Activated naive CD4-positive, alpha-beta T cell treated with anti-CD3 and anti-CD28 coated beads for 36 hours (primary cell): Measurements from ENCODE around the gene SLC46A2. TPM values are rescaled to one million over a fixed set of nuclear protein-coding genes. Genes with fewer than 3 reads are reported as not detected.

Experiments
- CTCF ChIA-PET: fragments of 350-600 bp; sonication (Branson Sonifier 250); formaldehyde crosslinking; loops from one replicate; lab custom pipeline; 2021; ENCODE audit warnings: antibody characterized with exemption; lab: Charles Lee
- DNase-seq: peaks from one replicate; pipeline ENCODE4 v3.0.0-alpha.2; 2020
- H3K27ac Mint-ChIP-seq: one replicate; pipeline ENCODE4 v1.8.0; 2021; ENCODE audit warnings: mild to moderate bottlenecking, mixed read lengths
- H3K27me3 Mint-ChIP-seq: one replicate; pipeline ENCODE4 v1.8.0; 2021; ENCODE audit warnings: low read depth, mixed read lengths
- H3K36me3 Mint-ChIP-seq: one replicate; pipeline ENCODE4 v1.8.0; 2021; ENCODE audit warnings: low read depth, mixed read lengths
- H3K4me1 Mint-ChIP-seq: one replicate; pipeline ENCODE4 v1.8.0; 2021; ENCODE audit warnings: low read depth, mixed read lengths
- H3K4me3 Mint-ChIP-seq: one replicate; pipeline ENCODE4 v1.8.0; 2021; ENCODE audit warnings: mild to moderate bottlenecking, moderate library complexity, mixed read lengths
- H3K9me3 Mint-ChIP-seq: one replicate; pipeline ENCODE4 v1.8.0; 2021; ENCODE audit warnings: mixed read lengths
- intact Hi-C: fragments of 100-400 bp; cut with micrococcal nuclease; formaldehyde crosslinking; loops from one replicate; pipeline ENCODE4 v1.15.1; 2023
- total RNA-seq, 2 experiments: library from RNA; stranded (reverse); gene quantifications; one replicate each; pipeline ENCODE4 v1.2.3, GENCODE V29; 2021

SLC46A2 gene
- total RNA-seq, 2 experiments from 2014 or later = not detected

DNA sequence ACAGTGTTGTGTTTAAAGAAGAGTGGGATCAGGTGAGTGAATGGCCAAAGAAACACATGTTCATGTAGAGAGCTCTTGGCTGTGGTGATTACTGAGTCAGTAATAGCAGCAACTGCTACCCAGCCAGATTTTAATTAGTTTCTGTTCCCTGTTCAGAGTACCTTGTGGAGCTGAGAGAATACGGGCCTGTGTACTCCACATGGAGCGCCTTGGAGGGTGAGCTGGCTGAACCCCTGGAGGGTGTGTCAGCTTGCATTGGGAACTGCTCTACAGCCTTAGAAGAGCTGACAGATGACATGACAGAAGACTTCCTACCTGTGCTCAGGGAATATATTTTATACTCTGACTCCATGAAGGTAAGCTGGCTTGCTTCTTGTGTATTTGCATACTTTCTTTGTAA is 52.3 kb downstream of the SLC46A2 start:
- H3K4me3 Mint-ChIP-seq = no peak overlapping the region
- DNase-seq = no peak
- no peaks in the 10 kb centered on the region for H3K4me1 Mint-ChIP-seq
- intact Hi-C loops = no loop called here
- no peaks in the 10 kb centered on the region for H3K9me3 Mint-ChIP-seq
- no peaks in the 10 kb centered on the region for H3K27me3 Mint-ChIP-seq
- no peak overlapping the region for H3K27ac Mint-ChIP-seq
- H3K36me3 Mint-ChIP-seq = peaks cover 6% of the 10 kb centered on the region
- CTCF ChIA-PET = interaction anchor here (1.6 kb wide), 1 partner anchor 64 kb away, joined by 10 read pairs; no protein-coding TSS in a partner anchor

- Mint-ChIP-seq H3K36me3 (peaks cover 6% of the 10 kb centered on the region), H3K27ac (no peak overlapping the region), H3K27me3 (no peaks in the 10 kb centered on the region), H3K4me3 (no peak overlapping the region), H3K9me3 (no peaks in the 10 kb centered on the region), H3K4me1 (no peaks in the 10 kb centered on the region)
- DNase-seq = no peak
- intact Hi-C loops = no loop called here
- CTCF ChIA-PET = no interaction called here
These were observed 54.3 kb downstream of the SLC46A2 start for GRCh38 chr9:112836394-112836793.

DNA sequence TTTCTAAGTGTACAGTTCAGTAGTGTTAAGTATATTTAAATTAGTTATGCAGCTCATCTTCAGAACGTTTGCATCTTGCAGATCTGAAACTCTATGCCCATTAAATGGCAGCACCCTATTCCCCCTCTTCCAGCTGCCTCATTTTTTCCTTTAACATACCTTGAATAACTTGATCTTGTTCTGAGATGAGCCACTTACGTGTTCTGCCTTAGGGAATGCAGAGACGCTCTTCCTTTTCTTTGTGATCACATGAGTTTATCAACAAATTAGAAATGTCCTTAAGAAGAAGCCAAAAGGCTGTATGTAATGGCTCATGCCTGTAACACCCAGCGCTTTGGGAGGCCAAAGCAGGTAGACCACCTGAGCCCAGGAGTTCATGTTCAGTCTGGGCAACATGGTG is 57.6 kb downstream of the SLC46A2 start:
- Mint-ChIP-seq H3K27ac (no peak overlapping the region), H3K4me1 (peaks cover 4% of the 10 kb centered on the region), H3K9me3 (no peaks in the 10 kb centered on the region), H3K36me3 (peaks cover 5% of the 10 kb centered on the region), H3K27me3 (no peaks in the 10 kb centered on the region), H3K4me3 (no peak overlapping the region)
- DNase-seq = no peak
- CTCF ChIA-PET = interaction anchor here (0.6 kb wide), 1 partner anchor 1153 kb away, joined by 5 read pairs; no protein-coding TSS in a partner anchor
- intact Hi-C loops = no loop called here

GRCh38 chr9:112831969-112832368 is 58.7 kb downstream of the SLC46A2 start:
- intact Hi-C loops = no loop called here
- Mint-ChIP-seq H3K27ac (no peak overlapping the region), H3K4me1 (peaks cover 4% of the 10 kb centered on the region), H3K36me3 (peaks cover 5% of the 10 kb centered on the region), H3K9me3 (no peaks in the 10 kb centered on the region), H3K27me3 (no peaks in the 10 kb centered on the region), H3K4me3 (no peak overlapping the region)
- DNase-seq = no peak
- CTCF ChIA-PET = interaction anchor here (0.7 kb wide), 1 partner anchor 39 kb away, joined by 3 read pairs; no protein-coding TSS in a partner anchor

DNA sequence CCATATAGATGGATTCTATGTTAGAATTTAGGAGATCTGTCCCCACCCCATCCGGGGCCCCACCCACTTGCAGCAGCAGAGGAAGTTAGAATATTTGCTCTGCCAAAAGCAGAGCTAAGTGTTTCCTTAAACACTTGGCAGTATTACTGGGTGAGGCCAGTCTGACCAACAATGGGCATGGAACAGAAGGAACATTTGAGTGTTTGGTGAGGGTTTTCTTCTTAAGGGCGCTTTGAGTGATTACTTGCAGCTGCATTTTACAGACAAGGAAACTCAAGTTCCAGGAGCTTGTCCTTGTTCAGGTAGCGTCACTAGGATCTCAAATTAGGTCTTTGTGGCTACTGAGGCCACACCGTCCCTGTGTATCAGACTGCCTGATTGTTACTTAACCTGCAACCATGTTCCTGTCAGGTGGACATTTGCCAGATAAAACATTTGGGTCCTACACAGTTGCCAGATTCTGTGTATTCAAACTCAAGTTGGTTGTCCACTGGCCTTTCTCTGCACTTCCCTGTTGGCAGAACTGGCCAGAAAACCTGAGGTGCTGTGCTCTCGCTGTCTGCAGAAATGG is 59.3 kb downstream of the SLC46A2 start:
- CTCF ChIA-PET = interaction anchor here (0.6 to 0.9 kb wide), 4 partner anchors 38 to 1125 kb away, joined by 3 to 4 read pairs (median 3); no protein-coding TSS in a partner anchor
- H3K27ac Mint-ChIP-seq = no peak overlapping the region
- DNase-seq = no peak

More for the DNA sequence above, 59.3 kb downstream of the SLC46A2 start:
- Mint-ChIP-seq H3K4me3 (no peak overlapping the region), H3K9me3 (no peaks in the 10 kb centered on the region), H3K4me1 (peaks cover 4% of the 10 kb centered on the region), H3K36me3 (peaks cover 3% of the 10 kb centered on the region), H3K27me3 (no peaks in the 10 kb centered on the region)
- intact Hi-C loops = no loop called here

Other genes with a start within 250 kb of the SLC46A2 start
- gene INIP, start 172.8 kb downstream of the SLC46A2 start, total RNA-seq = 10 to 100 TPM; 31.1 to 33.4 TPM
- gene SNX30, start 140.1 kb downstream of the SLC46A2 start, total RNA-seq = 1 to 10 TPM; 4.1 to 4.6 TPM
- under 1 TPM; 0.44 to 0.60 TPM for gene ZNF883, start 121.3 kb upstream of the SLC46A2 start, total RNA-seq
- 1 to 10 TPM; 1.5 to 1.6 TPM for gene ZFP37, start 165.8 kb upstream of the SLC46A2 start, total RNA-seq